ENCODE results near the gene GPC5.
"Not testable (repeated sequence)": the region's sequence is repeated elsewhere in the genome, so short reads cannot be mapped to it uniquely, and the experiment has no call there.

GPC5 gene

DNA sequence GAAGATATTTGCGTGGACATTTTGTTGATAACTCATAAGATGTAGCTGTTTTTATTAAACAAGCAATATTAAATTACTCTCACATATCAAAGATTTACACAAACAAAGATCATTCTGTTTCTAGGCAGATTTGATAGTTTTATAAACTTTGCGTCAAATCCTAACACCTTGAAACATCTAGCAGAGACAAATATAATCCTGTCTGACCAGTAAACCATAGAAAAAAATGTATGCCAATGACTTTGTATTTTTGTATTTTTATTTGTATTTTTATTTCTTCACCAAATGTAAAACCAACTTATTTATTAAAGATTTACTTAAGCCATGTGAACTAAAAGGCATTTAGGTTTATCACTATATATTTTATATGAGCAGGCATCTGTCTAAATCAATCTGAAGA is 494.6 kb downstream of the GPC5 start:
- DNase-seq (ENCODE audit: low read depth), result no peak

DNA sequence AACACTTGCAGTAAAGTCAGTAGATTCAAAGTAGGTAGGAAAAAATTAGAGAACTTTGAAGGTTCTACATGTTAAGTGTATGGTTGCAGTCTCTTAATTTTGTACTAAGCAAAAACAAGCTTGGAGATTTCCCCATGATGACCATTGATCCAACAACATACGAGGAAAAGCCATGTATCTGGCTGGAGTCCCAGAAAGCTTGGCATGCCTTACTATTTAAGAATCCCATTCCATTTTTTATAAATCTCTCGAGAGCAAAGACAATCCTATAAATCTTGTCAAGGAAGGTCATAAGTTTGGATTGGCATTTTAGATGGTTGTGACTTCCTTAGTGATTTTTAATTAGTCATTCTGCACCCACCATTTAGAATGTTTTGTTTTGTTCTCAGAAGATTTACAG is 495.9 kb downstream of the GPC5 start:
- no peak for DNase-seq (ENCODE audit: low read depth)

DNA sequence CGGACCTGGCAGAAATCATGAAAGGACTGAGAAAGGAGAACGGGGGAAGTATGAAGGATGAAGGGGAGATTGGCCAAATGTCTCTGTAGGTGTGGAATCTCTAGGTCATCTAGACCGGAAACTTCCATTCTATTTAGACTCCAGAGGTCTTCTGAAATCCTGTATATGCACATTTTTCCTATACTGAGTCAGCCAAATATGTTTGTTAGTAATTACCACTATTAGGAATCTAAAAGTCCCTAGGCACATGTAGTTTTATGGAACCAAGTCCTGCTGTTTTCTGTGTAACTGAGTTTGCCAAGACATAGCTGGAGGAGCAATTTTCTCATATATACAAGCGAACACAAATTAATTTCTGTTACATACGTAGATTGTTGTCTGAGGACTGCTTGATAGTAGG is 498.1 kb downstream of the GPC5 start:
- DNase-seq (ENCODE audit: low read depth), result no peak

DNA sequence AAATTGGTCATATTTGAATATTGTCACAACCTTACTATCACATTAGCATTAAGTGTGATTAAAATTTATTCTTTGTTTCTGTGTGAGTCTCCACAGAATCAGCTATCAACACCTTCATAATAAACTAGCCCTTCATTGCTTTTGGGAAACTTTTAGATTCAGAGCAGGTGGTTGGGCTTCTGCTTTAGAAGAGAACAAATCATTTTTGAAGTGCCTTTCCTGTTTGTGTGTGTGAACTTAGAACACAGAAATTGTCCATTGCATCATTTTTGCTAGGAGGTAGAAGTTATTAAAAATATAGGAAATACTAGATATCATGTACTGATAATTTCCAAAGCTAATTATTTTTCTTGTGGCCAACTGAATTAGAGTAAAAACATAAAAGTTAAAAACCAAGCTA is 500.6 kb downstream of the GPC5 start:
- DNase-seq (ENCODE audit: low read depth), result not testable (repeated sequence)

DNA sequence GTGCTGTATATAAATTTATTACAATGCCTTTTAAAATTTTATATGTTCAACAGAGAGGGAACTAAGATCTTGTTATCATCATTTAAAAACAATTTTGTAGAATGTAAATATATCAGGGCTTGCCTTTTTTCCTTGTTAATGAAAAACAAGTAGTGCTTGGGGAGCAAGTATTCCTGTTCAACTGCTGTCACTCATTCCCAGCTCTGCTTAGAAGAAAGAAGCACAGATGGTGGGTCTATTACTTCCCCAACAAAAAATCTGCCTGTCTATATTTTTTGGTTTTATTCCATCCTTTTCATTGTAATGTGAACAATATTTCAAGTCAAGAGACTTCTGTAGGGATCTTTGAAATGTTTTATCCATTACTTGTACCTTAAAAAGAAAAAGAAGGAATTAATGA is 503.9 kb downstream of the GPC5 start:
- DNase-seq (ENCODE audit: low read depth), result no peak

DNA sequence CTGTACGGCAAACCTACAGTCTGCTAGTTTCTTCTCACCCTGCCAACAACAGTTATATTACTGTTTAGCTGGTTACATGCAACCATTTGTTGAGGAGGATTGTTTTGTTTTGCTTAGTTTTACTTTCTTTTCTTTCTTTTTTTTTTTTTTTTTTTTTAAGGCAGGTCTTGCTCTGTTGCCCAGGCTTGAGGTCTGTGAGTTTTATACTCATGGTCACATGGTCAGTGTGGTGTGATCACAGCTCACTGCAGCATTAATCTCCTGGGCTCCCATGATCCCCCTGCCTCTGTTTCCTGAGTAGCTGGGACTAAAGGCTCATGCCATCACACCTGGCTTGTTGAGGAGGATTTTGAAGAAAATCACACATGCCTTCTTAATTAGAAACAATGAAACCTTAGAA is 505.6 kb downstream of the GPC5 start:
- DNase-seq (ENCODE audit: low read depth), result no peak

DNA sequence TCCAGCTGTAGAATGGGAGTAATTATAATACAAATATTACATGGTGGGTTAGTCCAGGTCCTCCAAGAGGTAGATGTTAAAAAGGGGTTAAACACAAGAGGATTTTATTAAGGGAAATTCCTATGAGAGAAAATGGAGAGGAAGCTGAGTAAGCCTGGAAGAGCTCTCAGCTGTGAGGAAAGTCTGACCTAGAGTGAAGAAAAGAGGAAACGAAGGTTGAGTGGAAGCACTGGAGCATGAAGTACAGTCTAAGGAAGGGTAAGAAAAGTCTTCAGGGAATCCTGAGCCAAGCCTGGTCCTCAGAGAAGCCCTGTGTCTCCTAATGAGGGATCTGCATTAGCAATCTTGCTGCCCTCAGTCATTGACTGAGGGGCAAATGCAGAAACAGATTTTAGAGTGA is 506.2 kb downstream of the GPC5 start:
- no peak for DNase-seq (ENCODE audit: low read depth)

DNA sequence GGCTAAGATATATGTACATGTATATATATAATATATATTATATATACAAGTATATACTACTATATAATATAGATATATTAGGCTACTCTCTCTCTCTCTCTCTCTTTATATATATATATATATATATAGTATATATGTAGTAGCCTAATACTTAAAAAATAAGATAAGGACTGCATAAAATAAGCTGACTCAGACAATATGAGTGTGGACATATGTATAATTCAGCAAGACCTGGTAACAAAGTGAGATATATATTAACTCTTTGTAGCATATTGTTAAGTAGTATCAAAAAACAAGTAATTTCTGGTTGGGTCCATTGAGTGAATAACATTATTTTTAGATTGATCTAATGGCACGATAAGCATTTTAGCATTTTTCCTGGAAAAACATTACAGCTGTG is 509.0 kb downstream of the GPC5 start:
- DNase-seq (ENCODE audit: low read depth), result no peak

DNA sequence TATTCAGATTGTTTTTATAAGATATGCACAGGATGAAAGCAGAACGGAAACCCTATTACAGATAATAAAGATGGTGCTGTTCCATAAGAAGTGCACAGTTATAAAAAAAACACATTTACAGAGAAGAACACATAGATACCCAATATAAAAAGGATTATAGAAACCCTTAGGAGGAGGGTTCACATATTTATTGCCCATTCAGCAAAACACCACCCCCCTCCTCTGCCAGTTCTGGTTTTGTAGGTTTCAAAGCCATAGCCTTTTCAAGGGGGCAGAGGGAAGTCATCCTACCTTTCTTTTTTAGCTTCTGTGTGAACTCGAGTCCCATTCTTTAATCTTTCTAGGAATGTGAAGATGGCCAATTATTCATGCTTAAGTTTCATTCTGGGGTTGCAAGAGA is 511.2 kb downstream of the GPC5 start:
- no peak for DNase-seq (ENCODE audit: low read depth)

DNA sequence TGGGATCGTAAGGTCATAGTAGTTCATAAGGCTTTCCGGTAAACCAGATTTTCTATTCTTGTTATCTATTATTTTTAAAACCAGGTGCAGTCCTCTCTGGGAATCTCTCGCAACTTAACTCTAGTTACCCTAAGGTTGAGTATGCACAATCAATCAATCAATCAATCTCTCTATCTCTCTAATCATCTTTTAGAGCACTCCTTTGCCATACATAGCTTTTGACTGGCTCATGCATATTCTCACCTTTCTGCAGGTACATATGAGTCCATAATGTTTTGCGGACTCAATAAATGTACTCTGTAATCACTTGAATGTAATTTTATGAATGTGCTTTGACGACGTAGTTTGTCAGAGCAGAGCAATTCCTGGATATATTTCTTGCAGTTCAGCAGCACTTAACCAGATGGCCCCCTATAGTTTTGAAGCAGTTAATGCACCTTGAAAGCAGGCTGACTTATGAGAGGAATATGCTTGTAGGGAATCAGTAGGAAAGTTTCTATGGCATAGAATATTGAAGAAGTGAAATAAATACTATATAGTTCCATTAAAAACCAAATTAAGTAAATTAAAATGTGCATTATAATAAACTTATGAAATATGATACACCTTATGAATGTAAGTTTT is 524.7 kb downstream of the GPC5 start:
- DNase-seq (ENCODE audit: low read depth), result no peak

DNA sequence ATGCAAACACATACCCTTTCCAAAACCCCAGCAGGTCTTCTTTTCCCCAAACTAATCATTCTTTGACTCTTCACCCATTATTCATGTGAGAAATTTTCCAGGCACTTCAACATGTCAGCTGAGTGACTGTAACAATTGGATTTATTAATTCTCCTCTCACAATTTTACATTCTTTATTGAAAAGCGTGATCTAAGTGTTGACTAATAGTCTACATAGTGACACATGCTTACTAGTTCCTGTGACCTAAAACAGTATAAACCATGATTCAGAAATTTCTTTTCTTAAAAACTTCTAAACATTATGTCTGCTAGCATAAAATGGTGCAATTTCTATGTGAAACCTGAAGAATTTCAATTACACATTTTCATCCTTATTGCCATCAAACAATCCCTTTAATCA is 532.3 kb downstream of the GPC5 start:
- no peak for DNase-seq (ENCODE audit: low read depth)

DNA sequence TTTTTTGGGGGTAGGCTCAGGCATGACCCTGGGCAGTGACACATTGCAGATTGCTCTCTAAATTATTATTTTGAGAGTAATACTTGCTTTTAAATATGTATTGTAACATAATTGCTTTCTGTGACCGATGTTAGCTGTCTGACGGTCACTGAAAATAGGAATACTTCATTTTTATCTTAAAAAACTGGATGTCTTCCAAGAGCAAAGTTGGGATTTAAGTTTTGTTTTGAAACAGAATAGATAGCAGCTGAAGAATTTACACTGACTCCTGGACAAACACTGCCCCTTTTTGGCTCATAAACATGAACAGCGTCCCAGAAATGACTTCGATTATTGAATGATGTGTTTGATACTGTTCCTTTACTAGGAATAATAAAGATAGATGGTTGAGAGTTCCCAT is 535.9 kb downstream of the GPC5 start:
- DNase-seq (ENCODE audit: low read depth), result no peak

DNA sequence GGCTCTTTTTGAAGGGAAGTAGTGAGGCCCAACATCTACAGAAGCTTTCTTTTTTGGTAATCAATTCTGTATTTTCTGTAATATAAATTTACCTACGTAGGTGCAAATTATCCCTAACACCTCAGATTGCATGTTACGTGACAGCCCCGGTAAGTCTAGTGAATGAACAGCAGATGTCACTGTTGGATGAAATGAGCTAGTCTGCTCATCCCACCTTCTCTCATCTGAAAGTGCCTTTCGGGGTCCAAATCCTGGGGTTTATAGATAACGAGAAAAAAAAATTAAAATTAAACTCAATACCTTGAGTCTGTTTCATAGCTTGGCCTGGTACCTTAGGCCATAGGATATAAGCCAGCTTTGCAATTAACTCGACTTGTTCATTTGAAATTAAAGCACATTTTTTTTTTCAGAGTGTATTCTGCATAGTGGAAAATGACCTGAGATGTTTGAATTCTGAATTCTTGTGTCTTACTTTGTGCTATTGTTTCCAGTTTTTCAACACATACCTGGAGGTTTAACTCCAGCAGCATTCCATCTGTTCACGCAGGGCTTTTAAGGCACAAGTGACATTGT is 548.2 kb downstream of the GPC5 start:
- DNase-seq (ENCODE audit: low read depth), result no peak

DNA sequence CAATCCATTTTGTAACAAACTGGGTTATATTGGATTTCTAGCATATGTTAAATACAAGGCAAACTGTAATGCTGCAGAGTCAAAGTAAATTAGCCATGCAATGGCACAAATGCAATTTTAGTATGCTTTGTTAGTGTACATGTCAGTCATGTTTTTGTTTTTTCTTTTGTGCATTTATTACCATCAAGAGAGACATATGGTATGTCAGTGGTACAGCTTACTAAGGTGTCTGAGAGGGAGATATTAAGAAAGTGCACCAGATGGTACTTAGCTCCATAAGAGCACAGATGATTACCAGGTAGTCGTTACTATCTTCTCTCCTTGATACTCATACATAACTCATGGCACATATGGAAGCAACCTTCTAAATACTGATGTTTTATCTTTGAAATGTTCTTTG is 550.3 kb downstream of the GPC5 start:
- DNase-seq (ENCODE audit: low read depth), result no peak

DNA sequence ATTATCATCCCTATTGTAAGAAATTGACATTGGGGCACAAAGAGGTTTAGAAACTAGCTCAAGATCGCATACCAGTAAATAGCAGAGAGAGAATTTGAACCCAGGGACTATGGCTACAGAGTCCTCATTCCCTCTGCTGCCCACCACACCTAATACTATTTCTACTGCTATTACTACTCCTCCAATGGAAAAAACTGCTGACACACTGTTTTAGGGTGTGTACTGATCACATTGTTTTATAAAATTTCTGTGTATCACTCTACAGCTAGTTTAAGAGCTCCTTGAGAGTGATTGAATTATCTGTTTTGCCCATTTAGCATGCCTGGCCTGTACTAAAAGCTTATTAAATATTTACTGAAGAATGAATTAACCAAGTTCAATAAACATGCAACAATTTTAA is 552.4 kb downstream of the GPC5 start:
- DNase-seq (ENCODE audit: low read depth), result no peak

DNA sequence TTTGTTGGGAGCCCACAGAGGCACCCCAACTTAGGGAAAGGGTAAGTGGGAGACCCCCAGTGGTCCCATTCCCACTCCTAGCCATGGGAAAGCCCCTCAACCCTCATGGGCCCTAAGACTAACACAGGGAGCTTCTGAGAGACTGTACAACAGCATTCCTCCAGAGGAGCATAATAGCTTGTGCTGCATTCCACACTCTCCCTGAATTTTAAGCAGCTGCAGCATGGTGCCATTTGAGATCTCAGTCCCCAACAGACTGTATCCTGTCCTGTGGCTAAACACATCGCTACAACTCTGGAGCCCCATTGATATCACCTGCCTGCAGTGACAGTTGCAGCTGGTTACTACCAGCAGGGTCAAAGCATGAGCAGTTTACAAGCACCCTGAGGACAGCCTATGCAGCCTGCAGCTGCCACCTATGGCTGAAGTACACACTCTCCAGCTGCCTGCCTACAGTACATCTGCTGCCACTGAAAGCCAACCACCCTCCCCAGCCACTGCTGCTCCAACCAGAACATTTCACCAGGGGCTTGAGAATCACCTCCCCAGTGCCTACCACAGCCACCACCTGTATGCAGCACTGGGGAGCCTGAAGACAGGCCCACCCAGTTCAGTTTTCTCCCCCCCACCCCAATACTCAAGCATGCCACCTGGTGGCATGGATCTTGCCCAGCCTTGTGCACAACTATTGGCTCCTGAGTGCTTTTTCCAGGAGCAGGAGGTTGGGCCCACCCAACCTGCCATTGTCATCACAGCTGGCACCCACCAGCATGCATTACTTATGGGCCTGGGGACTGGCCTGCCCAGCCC is 557.3 kb downstream of the GPC5 start:
- no peak for DNase-seq (ENCODE audit: low read depth)

DNA sequence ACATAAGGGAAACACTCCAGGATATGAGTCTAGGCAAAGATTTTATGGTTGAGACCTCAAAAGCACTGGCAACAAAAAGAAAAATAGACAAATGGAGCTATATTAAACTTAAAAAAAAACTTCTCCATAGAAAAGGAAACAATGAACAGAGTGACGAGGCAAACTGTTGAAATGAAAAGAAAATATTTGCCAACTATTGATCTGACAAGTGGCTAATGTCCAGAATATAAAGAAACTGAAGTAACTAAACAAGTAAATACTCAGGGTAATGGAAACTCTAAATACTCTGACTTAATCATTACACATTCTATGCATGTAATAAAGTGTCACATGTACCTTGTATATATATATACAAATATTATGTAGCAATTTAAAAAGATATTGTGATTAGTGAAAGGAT is 562.5 kb downstream of the GPC5 start:
- DNase-seq (ENCODE audit: low read depth), result no peak

DNA sequence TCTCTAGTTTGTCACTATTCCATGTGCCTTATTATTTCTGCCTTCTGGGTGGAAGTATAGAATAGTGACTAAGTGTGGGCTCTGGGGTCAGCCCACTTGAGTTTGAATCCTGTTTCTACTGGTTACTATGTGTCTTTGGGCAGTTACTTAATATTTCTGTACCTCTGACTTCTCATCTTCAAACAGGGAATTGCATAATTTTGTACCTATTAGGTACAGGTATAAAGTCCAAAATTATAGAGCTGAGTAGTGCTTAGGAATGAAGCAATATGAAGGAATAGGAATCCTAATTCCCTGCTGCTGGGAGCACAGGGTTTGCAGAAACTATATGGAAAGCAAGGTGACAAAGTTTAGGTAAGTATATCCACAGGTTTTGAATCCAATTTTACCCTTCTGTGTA is 564.5 kb downstream of the GPC5 start:
- no peak for DNase-seq (ENCODE audit: low read depth)

DNA sequence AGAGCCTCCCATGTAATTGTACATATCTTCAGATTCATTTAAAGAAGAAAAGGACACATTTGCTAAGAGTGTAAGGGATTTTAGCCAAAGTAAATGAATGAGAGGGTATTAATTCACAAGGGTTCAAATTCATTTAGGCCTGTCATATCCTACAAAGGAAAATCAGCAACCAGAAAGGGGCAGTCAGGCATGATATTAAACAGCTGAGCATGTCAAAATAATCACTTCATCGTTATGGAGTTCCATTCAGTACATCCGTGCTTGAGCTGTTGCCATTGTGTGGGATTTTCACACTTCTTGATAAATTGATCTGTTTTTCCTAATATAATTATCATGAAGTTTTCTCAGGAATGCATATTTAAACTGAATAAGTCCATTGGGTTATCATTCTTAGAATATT is 567.1 kb downstream of the GPC5 start:
- DNase-seq (ENCODE audit: low read depth), result no peak

DNA sequence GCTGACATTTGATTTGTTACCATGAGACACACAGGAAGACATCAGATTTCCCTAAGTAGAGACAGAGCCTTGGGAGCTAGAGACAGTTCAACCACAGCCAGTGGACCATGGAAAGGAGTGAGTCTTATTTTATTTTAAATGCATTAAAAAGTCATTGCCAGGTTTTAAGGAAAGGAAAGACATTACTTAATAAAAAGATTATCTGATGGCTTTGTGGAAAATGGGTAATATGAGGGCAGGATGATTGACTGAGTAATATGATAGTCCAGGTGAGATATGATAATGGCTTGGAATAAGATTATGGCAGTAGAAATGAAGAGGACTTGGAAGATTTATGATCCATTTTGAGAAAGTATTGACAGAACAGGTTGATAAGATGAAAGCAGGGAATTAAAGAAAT is 580.1 kb downstream of the GPC5 start:
- no peak for DNase-seq (ENCODE audit: low read depth)

DNA sequence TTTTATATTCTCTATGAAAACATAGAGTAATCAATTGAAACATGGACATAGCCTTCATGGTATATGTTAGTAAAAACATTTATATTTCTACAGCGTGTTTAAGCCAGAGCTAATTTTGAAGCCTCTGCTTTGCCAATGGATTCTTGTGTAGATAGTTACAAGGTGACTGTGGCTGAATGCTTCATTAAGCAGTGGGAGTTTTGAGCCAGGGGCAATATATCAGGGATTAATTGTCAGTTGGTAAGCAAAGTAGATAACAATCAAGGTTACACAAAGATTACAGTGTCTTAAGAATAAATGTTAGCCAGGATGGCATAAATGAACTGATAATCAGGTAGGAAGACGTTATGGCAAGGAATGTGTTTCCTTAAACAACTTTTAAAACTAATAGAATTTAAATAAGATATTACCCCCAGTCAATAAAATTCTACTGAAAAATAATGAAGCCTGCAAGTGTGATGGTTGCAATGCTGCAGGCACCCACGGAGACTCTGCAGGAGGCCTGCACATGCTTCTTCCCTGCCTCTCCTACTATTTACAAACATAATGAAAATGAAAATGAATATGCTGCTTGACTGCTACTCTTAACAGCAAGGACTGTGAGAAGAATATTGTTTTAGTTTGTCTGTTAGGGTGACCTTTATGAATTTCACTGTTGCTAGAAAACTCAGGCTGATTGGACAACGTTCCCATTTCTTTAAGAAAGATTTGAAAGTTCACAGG is 588.5 kb downstream of the GPC5 start:
- DNase-seq (ENCODE audit: low read depth), result no peak

DNA sequence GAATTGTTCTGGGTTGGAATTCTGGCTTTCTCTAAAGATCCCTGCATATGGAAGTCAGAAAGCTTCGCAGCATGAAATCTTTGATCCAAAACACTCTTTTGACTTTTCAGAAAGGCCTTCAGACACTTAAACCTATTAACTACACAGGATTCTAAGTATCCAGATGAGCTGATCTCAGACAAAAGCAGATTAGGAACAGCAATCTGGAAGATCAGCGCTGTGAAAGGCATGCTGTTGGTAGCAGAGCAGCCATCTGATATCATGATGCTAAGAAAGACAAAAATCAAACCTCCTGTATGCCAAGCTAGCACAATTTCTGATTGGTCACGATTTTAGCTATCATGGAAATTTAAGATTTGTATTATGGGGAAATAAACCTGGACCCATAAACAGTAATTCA is 589.9 kb downstream of the GPC5 start:
- DNase-seq (ENCODE audit: low read depth), result no peak

DNA sequence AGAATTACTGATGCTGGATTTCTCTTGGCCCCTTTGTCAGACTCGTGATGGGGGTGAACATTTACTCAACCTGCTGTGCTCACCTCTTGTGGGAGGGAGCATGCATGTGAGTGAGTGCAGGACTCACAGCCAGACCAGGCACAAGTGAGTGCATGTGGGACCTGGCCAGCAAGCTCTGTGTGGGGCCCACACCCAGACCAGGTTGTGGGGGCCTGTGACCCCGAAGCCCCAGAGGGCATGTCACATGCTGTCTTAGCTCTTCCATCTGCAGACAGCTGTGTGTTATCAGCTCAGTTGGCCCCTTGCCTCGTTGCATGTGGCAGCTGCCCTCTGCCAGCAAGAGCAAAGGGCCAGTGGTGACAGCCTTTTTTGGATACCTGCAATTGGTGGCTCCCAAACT is 614.4 kb downstream of the GPC5 start:
- DNase-seq (ENCODE audit: low read depth), result no peak

Measured in stimulated activated CD8-positive, alpha-beta memory T cell treated with anti-CD3 and anti-CD28 coated beads, Interleukin-7, amount 100 ng/mL, for 24 hours (primary cell).